Gastroesophageal sphincter (tissue), 3 donors: ENCODE data around the gene CHRNA4.

Experiments used
- POLR2AphosphoS5 ChIP-seq: sonication (generic); formaldehyde crosslinking; IDR thresholded peaks from one replicate; pipeline ENCODE4 v1.6.1; 2017; ENCODE audit warnings: antibody characterized with exemption
- TF ChIP-seq, protein P1 (sequence below), 4 experiments: fragments of 200-600 bp in 2 of 4; fragments of 450-650 bp in 2 of 4; sonication (generic) in 1 of 4; IDR thresholded peaks; one replicate each; pipeline ENCODE4 v1.5.1; 2017 to 2019; ENCODE audit warnings: antibody characterized with exemption in 4 of 4, mild to moderate bottlenecking in 2 of 4, moderate library complexity in 2 of 4

DNA sequence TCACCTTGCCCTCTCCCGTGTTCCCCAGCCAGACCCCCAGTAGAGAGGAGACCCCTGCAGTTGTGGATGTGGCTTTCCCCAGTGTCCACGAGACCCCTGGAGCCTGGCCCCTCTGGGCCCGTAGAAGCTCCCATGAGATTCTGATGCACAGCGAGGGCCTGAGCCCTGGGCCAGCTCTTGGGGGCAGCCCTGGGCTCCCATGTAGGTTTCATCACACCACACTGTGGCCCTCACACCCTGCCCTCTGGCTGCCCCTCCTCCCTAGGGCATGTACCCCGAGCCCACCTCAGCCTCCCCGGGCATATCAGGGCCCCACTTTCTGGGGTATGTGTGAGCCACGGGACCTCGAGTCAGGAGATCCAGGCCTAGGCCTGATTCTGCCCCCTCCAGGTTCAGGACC, 7.0 kb upstream of the CHRNA4 start:
- TF ChIP-seq, protein P1, sequence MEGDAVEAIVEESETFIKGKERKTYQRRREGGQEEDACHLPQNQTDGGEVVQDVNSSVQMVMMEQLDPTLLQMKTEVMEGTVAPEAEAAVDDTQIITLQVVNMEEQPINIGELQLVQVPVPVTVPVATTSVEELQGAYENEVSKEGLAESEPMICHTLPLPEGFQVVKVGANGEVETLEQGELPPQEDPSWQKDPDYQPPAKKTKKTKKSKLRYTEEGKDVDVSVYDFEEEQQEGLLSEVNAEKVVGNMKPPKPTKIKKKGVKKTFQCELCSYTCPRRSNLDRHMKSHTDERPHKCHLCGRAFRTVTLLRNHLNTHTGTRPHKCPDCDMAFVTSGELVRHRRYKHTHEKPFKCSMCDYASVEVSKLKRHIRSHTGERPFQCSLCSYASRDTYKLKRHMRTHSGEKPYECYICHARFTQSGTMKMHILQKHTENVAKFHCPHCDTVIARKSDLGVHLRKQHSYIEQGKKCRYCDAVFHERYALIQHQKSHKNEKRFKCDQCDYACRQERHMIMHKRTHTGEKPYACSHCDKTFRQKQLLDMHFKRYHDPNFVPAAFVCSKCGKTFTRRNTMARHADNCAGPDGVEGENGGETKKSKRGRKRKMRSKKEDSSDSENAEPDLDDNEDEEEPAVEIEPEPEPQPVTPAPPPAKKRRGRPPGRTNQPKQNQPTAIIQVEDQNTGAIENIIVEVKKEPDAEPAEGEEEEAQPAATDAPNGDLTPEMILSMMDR (IDR thresholded peaks at IDR 0.05), result no peak
- TF ChIP-seq POLR2AphosphoS5, result no peak
